Measurements from ENCODE around the gene MMP23B.
A peak's percentile ranks its signal among the peaks of the same experiment; 100 is the strongest.

MMP23B gene

GRCh38 chr1:1603671-1604373 lies 28.2 kb upstream of the MMP23B start:
- H3K4me3 ChIP-seq (ENCODE audit: low read depth, low read length) = no peak overlapping the region
- H3K36me3 ChIP-seq (ENCODE audit: insufficient read depth, low read length) = no peaks in the 10 kb centered on the region
- no peak overlapping the region for H2AFZ ChIP-seq (ENCODE audit: low read length, unreplicated experiment)
- H3K79me2 ChIP-seq (ENCODE audit: control insufficient read depth, insufficient read depth, low read length, unreplicated experiment) = no peaks in the 10 kb centered on the region
- no peak overlapping the region for H3K27ac ChIP-seq (ENCODE audit: low read depth, low read length)
- no peaks in the 10 kb centered on the region for H3K27me3 ChIP-seq (ENCODE audit: insufficient read depth, low read length)
- H3K4me1 ChIP-seq (ENCODE audit: control insufficient read depth, insufficient read depth, low read length, unreplicated experiment) = no peaks in the 10 kb centered on the region

GRCh38 chr1:1604374-1605033 lies 27.5 kb upstream of the MMP23B start:
- no peaks in the 10 kb centered on the region for H3K4me1 ChIP-seq (ENCODE audit: control insufficient read depth, insufficient read depth, low read length, unreplicated experiment)
- H2AFZ ChIP-seq (ENCODE audit: low read length, unreplicated experiment) = no peak overlapping the region
- no peaks in the 10 kb centered on the region for H3K36me3 ChIP-seq (ENCODE audit: insufficient read depth, low read length)
- no peaks in the 10 kb centered on the region for H3K79me2 ChIP-seq (ENCODE audit: control insufficient read depth, insufficient read depth, low read length, unreplicated experiment)
- H3K4me3 ChIP-seq (ENCODE audit: low read depth, low read length) = no peak overlapping the region
- H3K27ac ChIP-seq (ENCODE audit: low read depth, low read length) = no peak overlapping the region
- H3K27me3 ChIP-seq (ENCODE audit: insufficient read depth, low read length) = no peaks in the 10 kb centered on the region

- no peaks in the 10 kb centered on the region for H3K36me3 ChIP-seq (ENCODE audit: insufficient read depth, low read length)
- no peak overlapping the region for H3K4me3 ChIP-seq (ENCODE audit: low read depth, low read length)
- H3K79me2 ChIP-seq (ENCODE audit: control insufficient read depth, insufficient read depth, low read length, unreplicated experiment) = no peaks in the 10 kb centered on the region
- no peaks in the 10 kb centered on the region for H3K27me3 ChIP-seq (ENCODE audit: insufficient read depth, low read length)
- no peak overlapping the region for H2AFZ ChIP-seq (ENCODE audit: low read length, unreplicated experiment)
- no peak overlapping the region for H3K27ac ChIP-seq (ENCODE audit: low read depth, low read length)
- no peaks in the 10 kb centered on the region for H3K4me1 ChIP-seq (ENCODE audit: control insufficient read depth, insufficient read depth, low read length, unreplicated experiment)
Measured at GRCh38 chr1:1605034-1605591, 26.9 kb upstream of the MMP23B start.

- H2AFZ ChIP-seq (ENCODE audit: low read length, unreplicated experiment) = no peak overlapping the region
- no peaks in the 10 kb centered on the region for H3K27me3 ChIP-seq (ENCODE audit: insufficient read depth, low read length)
- no peak overlapping the region for H3K4me3 ChIP-seq (ENCODE audit: low read depth, low read length)
- no peak overlapping the region for H3K27ac ChIP-seq (ENCODE audit: low read depth, low read length)
- H3K4me1 ChIP-seq (ENCODE audit: control insufficient read depth, insufficient read depth, low read length, unreplicated experiment) = no peaks in the 10 kb centered on the region
- no peaks in the 10 kb centered on the region for H3K36me3 ChIP-seq (ENCODE audit: insufficient read depth, low read length)
- no peaks in the 10 kb centered on the region for H3K79me2 ChIP-seq (ENCODE audit: control insufficient read depth, insufficient read depth, low read length, unreplicated experiment)
Measured at GRCh38 chr1:1605724-1606123, 26.2 kb upstream of the MMP23B start.

- no peaks in the 10 kb centered on the region for H3K36me3 ChIP-seq (ENCODE audit: insufficient read depth, low read length)
- H3K4me1 ChIP-seq (ENCODE audit: control insufficient read depth, insufficient read depth, low read length, unreplicated experiment) = no peaks in the 10 kb centered on the region
- no peak overlapping the region for H2AFZ ChIP-seq (ENCODE audit: low read length, unreplicated experiment)
- H3K79me2 ChIP-seq (ENCODE audit: control insufficient read depth, insufficient read depth, low read length, unreplicated experiment) = no peaks in the 10 kb centered on the region
- no peak overlapping the region for H3K4me3 ChIP-seq (ENCODE audit: low read depth, low read length)
- H3K27ac ChIP-seq (ENCODE audit: low read depth, low read length) = no peak overlapping the region
- no peaks in the 10 kb centered on the region for H3K27me3 ChIP-seq (ENCODE audit: insufficient read depth, low read length)
Measured at GRCh38 chr1:1606232-1606631, 25.7 kb upstream of the MMP23B start.

- H3K27ac ChIP-seq (ENCODE audit: low read depth, low read length) = no peak overlapping the region
- no peaks in the 10 kb centered on the region for H3K36me3 ChIP-seq (ENCODE audit: insufficient read depth, low read length)
- H3K4me3 ChIP-seq (ENCODE audit: low read depth, low read length) = no peak overlapping the region
- H3K27me3 ChIP-seq (ENCODE audit: insufficient read depth, low read length) = no peaks in the 10 kb centered on the region
- peaks cover 10% of the 10 kb centered on the region for H3K79me2 ChIP-seq (ENCODE audit: control insufficient read depth, insufficient read depth, low read length, unreplicated experiment)
- peaks cover 5% of the 10 kb centered on the region for H3K4me1 ChIP-seq (ENCODE audit: control insufficient read depth, insufficient read depth, low read length, unreplicated experiment)
- no peak overlapping the region for H2AFZ ChIP-seq (ENCODE audit: low read length, unreplicated experiment)
Measured at GRCh38 chr1:1609822-1610485, 22.0 kb upstream of the MMP23B start.

GRCh38 chr1:1610796-1611195 lies 21.2 kb upstream of the MMP23B start:
- H3K79me2 ChIP-seq (ENCODE audit: control insufficient read depth, insufficient read depth, low read length, unreplicated experiment) = peaks cover 10% of the 10 kb centered on the region
- no peaks in the 10 kb centered on the region for H3K27me3 ChIP-seq (ENCODE audit: insufficient read depth, low read length)
- peaks cover 5% of the 10 kb centered on the region for H3K4me1 ChIP-seq (ENCODE audit: control insufficient read depth, insufficient read depth, low read length, unreplicated experiment)
- H2AFZ ChIP-seq (ENCODE audit: low read length, unreplicated experiment) = no peak overlapping the region
- H3K36me3 ChIP-seq (ENCODE audit: insufficient read depth, low read length) = no peaks in the 10 kb centered on the region
- H3K27ac ChIP-seq (ENCODE audit: low read depth, low read length) = no peak overlapping the region
- H3K4me3 ChIP-seq (ENCODE audit: low read depth, low read length) = no peak overlapping the region

GRCh38 chr1:1612104-1612400 lies 19.9 kb upstream of the MMP23B start:
- Histone ChIP-seq H3K4me3 (ENCODE audit: low read depth, low read length) (no peak overlapping the region), H3K4me1 (ENCODE audit: control insufficient read depth, insufficient read depth, low read length, unreplicated experiment) (peaks cover 8% of the 10 kb centered on the region), H3K27ac (ENCODE audit: low read depth, low read length) (no peak overlapping the region), H3K36me3 (ENCODE audit: insufficient read depth, low read length) (no peaks in the 10 kb centered on the region), H3K79me2 (ENCODE audit: control insufficient read depth, insufficient read depth, low read length, unreplicated experiment) (peaks cover 16% of the 10 kb centered on the region), H2AFZ (ENCODE audit: low read length, unreplicated experiment) (no peak overlapping the region), H3K27me3 (ENCODE audit: insufficient read depth, low read length) (no peaks in the 10 kb centered on the region)

- H3K4me3 ChIP-seq (ENCODE audit: low read depth, low read length) = peak overlapping the region; percentile 95
- peaks cover 11% of the 10 kb centered on the region for H3K4me1 ChIP-seq (ENCODE audit: control insufficient read depth, insufficient read depth, low read length, unreplicated experiment)
- H2AFZ ChIP-seq (ENCODE audit: low read length, unreplicated experiment) = no peak overlapping the region
- H3K79me2 ChIP-seq (ENCODE audit: control insufficient read depth, insufficient read depth, low read length, unreplicated experiment) = peaks cover 16% of the 10 kb centered on the region
- H3K36me3 ChIP-seq (ENCODE audit: insufficient read depth, low read length) = no peaks in the 10 kb centered on the region
- peak overlapping the region; percentile 100; the same call in 1 of the 2 replicates for H3K27ac ChIP-seq (ENCODE audit: low read depth, low read length)
- H3K27me3 ChIP-seq (ENCODE audit: insufficient read depth, low read length) = no peaks in the 10 kb centered on the region
Measured at GRCh38 chr1:1613509-1614082, 18.4 kb upstream of the MMP23B start.

- Histone ChIP-seq H3K4me1 (ENCODE audit: control insufficient read depth, insufficient read depth, low read length, unreplicated experiment) (peaks cover 11% of the 10 kb centered on the region), H3K79me2 (ENCODE audit: control insufficient read depth, insufficient read depth, low read length, unreplicated experiment) (peaks cover 16% of the 10 kb centered on the region), H3K36me3 (ENCODE audit: insufficient read depth, low read length) (no peaks in the 10 kb centered on the region), H3K27ac (ENCODE audit: low read depth, low read length) (peak overlapping the region; percentile 100), H3K4me3 (ENCODE audit: low read depth, low read length) (peak overlapping the region; percentile 95), H2AFZ (ENCODE audit: low read length, unreplicated experiment) (peak overlapping the region; percentile 17), H3K27me3 (ENCODE audit: insufficient read depth, low read length) (no peaks in the 10 kb centered on the region)
Measured at GRCh38 chr1:1614204-1614953, 17.6 kb upstream of the MMP23B start.

Data from ACC112 (cell line).